ENCODE measurements around the gene NEB. TPM values are rescaled to one million over a fixed set of nuclear protein-coding genes. Genes with fewer than 3 reads are reported as not detected.

Gene NEB
- total and polyA plus RNA-seq, 2 donors (not counting 1 experiment from before 2014, with no cell fraction given), result 3.6 to 4.6 TPM

DNA sequence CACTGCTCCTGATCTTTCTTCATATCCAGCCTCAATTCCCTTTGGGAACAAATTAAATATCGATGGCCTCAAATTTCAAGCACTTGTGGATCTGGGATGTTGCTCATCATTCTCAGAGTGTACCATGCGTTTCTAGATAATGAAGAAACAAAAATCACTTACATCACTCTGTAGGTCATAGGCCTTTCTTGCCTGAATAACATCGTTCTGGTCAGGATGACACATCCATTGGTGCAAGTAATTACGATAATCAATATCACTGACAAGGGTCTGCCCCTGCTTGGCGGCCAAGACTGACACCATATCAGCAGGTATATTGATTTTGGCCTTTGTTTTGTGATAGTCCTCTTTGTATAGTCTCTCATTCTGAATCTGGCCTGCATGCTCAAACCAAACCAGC lies 167.3 kb downstream of the NEB start:
- DNase-seq (no peak), ATAC-seq (ENCODE audit: low read depth) (no peak)
- no peak overlapping the region for H3K27ac ChIP-seq (ENCODE audit: low read length in 2 of 2)
- Mint-ChIP-seq H3K4me3 (no peak overlapping the region), H3K27me3 (no peaks in the 10 kb centered on the region), H3K4me1 (no peaks in the 10 kb centered on the region), H3K27ac (no peak overlapping the region), H3K9me3 (ENCODE audit: insufficient read depth) (no peaks in the 10 kb centered on the region)
- no peaks in the 10 kb centered on the region for H3K27me3 ChIP-seq (replicated peaks in 1 of 4; ENCODE audit: control extremely low read depth in 1 of 4, control insufficient read depth in 3 of 4, insufficient read depth in 4 of 4, low read length in 3 of 4)
- H3K4me2 ChIP-seq (replicated peaks; ENCODE audit: low read depth, low read length, poor library complexity, severe bottlenecking), result no peak overlapping the region
- H3K4me1 ChIP-seq (ENCODE audit: control insufficient read depth in 2 of 2, insufficient read depth in 2 of 2, low read length in 2 of 2), result no peaks in the 10 kb centered on the region
- H3K9me3 ChIP-seq (ENCODE audit: control extremely low read depth in 1 of 3, control insufficient read depth in 2 of 3, insufficient read depth in 1 of 3, low read length in 2 of 3), result no peaks in the 10 kb centered on the region
- CTCF ChIA-PET, result interaction anchor here (0.5 kb wide), 1 partner anchor 164 kb away, joined by 5 read pairs; no protein-coding TSS in a partner anchor
- H4K20me1 ChIP-seq (ENCODE audit: control insufficient read depth, insufficient read depth, low read length, poor library complexity, severe bottlenecking), result no peaks in the 10 kb centered on the region
- H3K9ac ChIP-seq (ENCODE audit: low read length), result no peak overlapping the region
- WGBS (ENCODE audit: insufficient coverage), result 81% methylated on average over 2 of the region's 5 CpGs
- no peak overlapping the region for H2AFZ ChIP-seq (ENCODE audit: insufficient read depth, low read depth, low read length, poor library complexity, severe bottlenecking)
- intact Hi-C loops (cut with micrococcal nuclease), result no loop called here
- no peaks in the 10 kb centered on the region for H3K79me2 ChIP-seq (ENCODE audit: control insufficient read depth, insufficient read depth, low read length)
- POLR2A ChIA-PET, result no interaction called here
- TF ChIP-seq, protein P1, sequence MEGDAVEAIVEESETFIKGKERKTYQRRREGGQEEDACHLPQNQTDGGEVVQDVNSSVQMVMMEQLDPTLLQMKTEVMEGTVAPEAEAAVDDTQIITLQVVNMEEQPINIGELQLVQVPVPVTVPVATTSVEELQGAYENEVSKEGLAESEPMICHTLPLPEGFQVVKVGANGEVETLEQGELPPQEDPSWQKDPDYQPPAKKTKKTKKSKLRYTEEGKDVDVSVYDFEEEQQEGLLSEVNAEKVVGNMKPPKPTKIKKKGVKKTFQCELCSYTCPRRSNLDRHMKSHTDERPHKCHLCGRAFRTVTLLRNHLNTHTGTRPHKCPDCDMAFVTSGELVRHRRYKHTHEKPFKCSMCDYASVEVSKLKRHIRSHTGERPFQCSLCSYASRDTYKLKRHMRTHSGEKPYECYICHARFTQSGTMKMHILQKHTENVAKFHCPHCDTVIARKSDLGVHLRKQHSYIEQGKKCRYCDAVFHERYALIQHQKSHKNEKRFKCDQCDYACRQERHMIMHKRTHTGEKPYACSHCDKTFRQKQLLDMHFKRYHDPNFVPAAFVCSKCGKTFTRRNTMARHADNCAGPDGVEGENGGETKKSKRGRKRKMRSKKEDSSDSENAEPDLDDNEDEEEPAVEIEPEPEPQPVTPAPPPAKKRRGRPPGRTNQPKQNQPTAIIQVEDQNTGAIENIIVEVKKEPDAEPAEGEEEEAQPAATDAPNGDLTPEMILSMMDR (IDR thresholded peaks at IDR 0.05), result no peak
- no peak for TF ChIP-seq EZH2 (IDR thresholded peaks at IDR 0.05; ENCODE audit: borderline replicate concordance, insufficient read depth, low read depth, low read length, poor library complexity, severe bottlenecking)
- H3K4me3 ChIP-seq (ENCODE audit: control extremely low read depth in 1 of 5, extremely low read depth in 1 of 5, insufficient read depth in 1 of 5, low read depth in 2 of 5, low read length in 4 of 5), result no peak overlapping the region
- H3K36me3 ChIP-seq (replicated peaks in 1 of 2; ENCODE audit: control extremely low read depth in 1 of 2, control insufficient read depth in 1 of 2, extremely low read depth in 1 of 2, insufficient read depth in 2 of 2, low read length in 1 of 2), result peaks cover 0 to 2% of the 10 kb centered on the region in 2 experiments

DNA sequence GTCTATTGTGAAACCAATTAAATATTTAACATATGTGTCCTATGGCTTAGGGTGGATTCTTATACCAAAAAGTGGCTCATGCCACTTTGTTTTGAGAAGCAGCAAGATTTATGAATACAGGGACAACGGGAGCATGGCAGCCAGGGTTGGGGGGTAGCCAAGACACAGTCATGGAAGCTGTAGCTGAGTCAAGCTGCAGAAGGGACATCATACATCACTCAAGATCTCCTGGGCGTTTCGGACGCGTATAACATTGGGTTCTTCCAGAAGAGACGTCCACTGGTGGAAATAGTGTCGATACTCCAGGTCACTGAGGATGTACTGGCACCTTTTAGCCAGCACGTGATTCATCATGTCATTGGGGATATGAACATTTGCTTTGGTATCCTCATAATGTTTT lies 171.9 kb downstream of the NEB start:
- no peaks in the 10 kb centered on the region for H3K9me3 ChIP-seq (ENCODE audit: control extremely low read depth in 1 of 3, control insufficient read depth in 2 of 3, insufficient read depth in 1 of 3, low read length in 2 of 3)
- ATAC-seq (ENCODE audit: low read depth) (no peak), DNase-seq (no peak)
- no peaks in the 10 kb centered on the region for H3K4me1 ChIP-seq (ENCODE audit: control insufficient read depth in 2 of 2, insufficient read depth in 2 of 2, low read length in 2 of 2)
- no peak overlapping the region for H3K4me3 ChIP-seq (ENCODE audit: control extremely low read depth in 1 of 5, extremely low read depth in 1 of 5, insufficient read depth in 1 of 5, low read depth in 2 of 5, low read length in 4 of 5)
- Mint-ChIP-seq H3K4me3 (no peak overlapping the region), H3K9me3 (ENCODE audit: insufficient read depth) (no peaks in the 10 kb centered on the region), H3K27me3 (no peaks in the 10 kb centered on the region), H3K4me1 (peaks cover 8% of the 10 kb centered on the region), H3K27ac (no peak overlapping the region)
- H3K27me3 ChIP-seq (replicated peaks in 1 of 4; ENCODE audit: control extremely low read depth in 1 of 4, control insufficient read depth in 3 of 4, insufficient read depth in 4 of 4, low read length in 3 of 4), result no peaks in the 10 kb centered on the region
- CTCF ChIA-PET, result no interaction called here
- TF ChIP-seq, protein P1 (IDR thresholded peaks at IDR 0.05), result no peak
- no peak for TF ChIP-seq EZH2 (IDR thresholded peaks at IDR 0.05; ENCODE audit: borderline replicate concordance, insufficient read depth, low read depth, low read length, poor library complexity, severe bottlenecking)
- POLR2A ChIA-PET, result no interaction called here
- no peak overlapping the region for H3K27ac ChIP-seq (ENCODE audit: low read length in 2 of 2)
- H2AFZ ChIP-seq (ENCODE audit: insufficient read depth, low read depth, low read length, poor library complexity, severe bottlenecking), result no peak overlapping the region
- H3K36me3 ChIP-seq (replicated peaks in 1 of 2; ENCODE audit: control extremely low read depth in 1 of 2, control insufficient read depth in 1 of 2, extremely low read depth in 1 of 2, insufficient read depth in 2 of 2, low read length in 1 of 2), result peaks cover 0 to 2% of the 10 kb centered on the region in 2 experiments
- H4K20me1 ChIP-seq (ENCODE audit: control insufficient read depth, insufficient read depth, low read length, poor library complexity, severe bottlenecking), result no peaks in the 10 kb centered on the region
- H3K79me2 ChIP-seq (ENCODE audit: control insufficient read depth, insufficient read depth, low read length), result no peaks in the 10 kb centered on the region
- 95% methylated on average over 8 of the region's 8 CpGs for WGBS (ENCODE audit: insufficient coverage)
- intact Hi-C loops (cut with micrococcal nuclease), result no loop called here
- no peak overlapping the region for H3K9ac ChIP-seq (ENCODE audit: low read length)
- H3K4me2 ChIP-seq (replicated peaks; ENCODE audit: low read depth, low read length, poor library complexity, severe bottlenecking), result no peak overlapping the region
